Adipocyte (in vitro differentiated cells): Measurements from ENCODE around the gene CLEC16A.
A peak's percentile ranks its signal among the peaks of the same experiment; 100 is the strongest.

Experiments
- DNase-seq: peaks from one replicate; pipeline ENCODE4 v3.0.0-alpha.2; 2015; ENCODE audit warnings: low read depth
- H3K27me3 ChIP-seq: replicated peaks from 2 replicates; pipeline ENCODE4 v1.7.0; 2013; ENCODE audit warnings: mild to moderate bottlenecking, low read length, moderate library complexity; ENCODE audit not compliant: control insufficient read depth, insufficient read depth
- H3K36me3 ChIP-seq: 2 replicates; pipeline ENCODE4 v1.7.0; 2013; ENCODE audit warnings: low read length, mild to moderate bottlenecking, moderate library complexity; ENCODE audit not compliant: control insufficient read depth, insufficient read depth, severe bottlenecking
- H3K4me1 ChIP-seq: 2 replicates; pipeline ENCODE4 v1.7.0; 2013; ENCODE audit warnings: mild to moderate bottlenecking, low read length, moderate library complexity; ENCODE audit not compliant: control insufficient read depth, insufficient read depth
- H3K4me3 ChIP-seq: 2 replicates; pipeline ENCODE4 v1.7.0; 2013; ENCODE audit warnings: mild to moderate bottlenecking, low read length, moderate library complexity
- H3K9ac ChIP-seq: 2 replicates; pipeline ENCODE4 v1.7.0; 2013; ENCODE audit warnings: mild to moderate bottlenecking, low read length, moderate library complexity
- H3K9me3 ChIP-seq: 2 replicates; pipeline ENCODE4 v1.7.0; 2013; ENCODE audit warnings: mild to moderate bottlenecking, low read length, moderate library complexity; ENCODE audit not compliant: control insufficient read depth

The CLEC16A gene

DNA sequence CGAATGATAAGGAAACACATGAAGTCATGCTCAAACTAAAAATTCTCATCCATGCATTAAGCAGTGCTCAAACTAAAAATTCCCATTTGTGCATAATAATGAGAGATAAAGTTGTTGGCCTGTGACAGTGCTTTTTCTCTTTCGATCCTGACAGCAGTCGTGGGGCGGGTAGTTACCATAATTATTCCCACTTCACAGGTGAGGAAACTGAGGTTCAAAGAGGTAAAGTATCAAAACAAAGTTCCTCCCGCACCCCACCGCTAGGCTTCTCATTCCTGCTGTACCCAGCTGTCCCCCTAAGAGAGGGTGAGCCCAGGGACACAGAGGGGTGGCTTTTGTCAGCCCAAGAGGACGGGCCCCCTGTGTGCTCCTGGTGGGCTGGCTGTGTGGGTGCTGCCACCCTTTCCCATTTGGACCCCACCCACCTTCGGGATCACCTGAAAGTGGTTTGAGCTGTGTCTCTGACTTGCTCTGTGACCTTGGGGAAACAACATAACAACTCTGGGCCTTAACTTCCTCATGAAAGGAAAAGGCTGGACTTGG is 92.6 kb downstream of the CLEC16A start:
- no peak for DNase-seq
- Histone ChIP-seq H3K36me3 (peaks cover 29% of the 10 kb centered on the region), H3K27me3 (no peaks in the 10 kb centered on the region), H3K4me1 (peaks cover 31% of the 10 kb centered on the region), H3K9me3 (no peaks in the 10 kb centered on the region), H3K9ac (no peak overlapping the region), H3K4me3 (no peak overlapping the region)

DNA sequence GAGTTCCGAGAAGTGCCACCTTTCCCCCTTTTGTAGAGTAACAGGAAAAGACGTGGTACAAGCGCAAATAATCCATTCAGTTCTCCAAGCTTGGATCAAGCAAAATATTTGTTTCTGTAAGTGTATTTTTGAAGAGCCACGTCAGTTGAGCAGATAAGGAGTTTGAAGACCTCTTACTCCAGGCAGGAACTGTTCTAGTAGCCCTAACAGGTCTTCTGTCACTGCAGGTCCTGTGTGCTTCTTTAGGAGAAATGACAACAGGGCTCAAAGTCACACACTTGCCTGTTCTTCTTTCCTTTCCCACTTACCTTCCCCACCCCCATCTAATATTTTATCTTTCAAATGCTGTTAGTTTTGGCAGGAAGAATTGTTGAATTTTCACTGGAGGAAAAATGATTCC is 93.9 kb downstream of the CLEC16A start:
- H3K9me3 ChIP-seq, result no peaks in the 10 kb centered on the region
- H3K9ac ChIP-seq, result no peak overlapping the region
- no peaks in the 10 kb centered on the region for H3K27me3 ChIP-seq
- no peak overlapping the region for H3K4me3 ChIP-seq
- H3K36me3 ChIP-seq, result peaks cover 41% of the 10 kb centered on the region
- H3K4me1 ChIP-seq, result peaks cover 17% of the 10 kb centered on the region
- DNase-seq, result no peak

DNA sequence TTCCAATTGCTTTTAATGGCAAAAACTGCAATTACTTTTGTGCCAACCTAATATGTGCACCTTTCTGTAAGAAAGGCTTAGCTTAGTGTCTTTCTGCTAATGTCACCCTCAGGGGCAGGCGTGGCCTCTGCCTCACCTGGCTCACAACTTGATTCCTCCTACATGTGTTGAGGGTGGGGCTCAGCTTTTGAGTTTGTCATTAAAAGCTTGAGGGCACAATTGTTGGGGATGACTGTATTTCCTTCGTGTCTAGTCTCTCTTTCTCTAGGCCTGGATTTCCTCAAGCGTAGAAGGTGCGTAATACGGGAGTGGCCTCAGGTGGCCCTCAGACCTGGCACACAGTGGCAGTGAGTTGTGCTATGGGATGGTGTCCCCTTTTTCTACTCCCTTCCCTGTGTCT is 94.4 kb downstream of the CLEC16A start:
- Histone ChIP-seq H3K36me3 (peaks cover 43% of the 10 kb centered on the region), H3K27me3 (no peaks in the 10 kb centered on the region), H3K9me3 (no peaks in the 10 kb centered on the region), H3K9ac (no peak overlapping the region), H3K4me3 (no peak overlapping the region), H3K4me1 (peaks cover 12% of the 10 kb centered on the region)
- no peak for DNase-seq

DNA sequence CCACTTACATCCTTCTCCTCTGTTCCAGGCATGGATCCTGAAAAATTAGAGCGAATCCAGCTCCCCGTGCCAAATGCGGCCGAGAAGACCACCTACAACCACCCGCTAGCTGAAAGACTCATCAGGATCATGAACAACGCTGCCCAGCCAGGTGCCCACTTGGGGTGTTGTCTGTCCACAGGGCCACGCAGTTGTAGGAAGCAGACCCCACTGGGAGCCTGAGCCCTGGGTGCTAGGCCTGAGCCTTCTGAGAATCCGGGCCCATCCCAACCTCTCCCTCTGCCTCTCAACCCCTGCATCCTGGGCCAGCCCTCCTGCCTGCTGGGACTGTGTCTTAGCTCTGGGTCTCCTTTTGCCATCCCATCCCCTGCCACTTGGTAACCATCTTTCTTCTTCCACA is 95.4 kb downstream of the CLEC16A start:
- no peaks in the 10 kb centered on the region for H3K9me3 ChIP-seq
- H3K9ac ChIP-seq, result no peak overlapping the region
- H3K27me3 ChIP-seq, result no peaks in the 10 kb centered on the region
- DNase-seq, result no peak
- H3K36me3 ChIP-seq, result peaks cover 48% of the 10 kb centered on the region
- H3K4me3 ChIP-seq, result no peak overlapping the region
- H3K4me1 ChIP-seq, result peaks cover 3% of the 10 kb centered on the region

GRCh38 chr16:11042191-11042590 is 97.8 kb downstream of the CLEC16A start:
- Histone ChIP-seq H3K36me3 (peaks cover 42% of the 10 kb centered on the region), H3K9ac (no peak overlapping the region)

DNA sequence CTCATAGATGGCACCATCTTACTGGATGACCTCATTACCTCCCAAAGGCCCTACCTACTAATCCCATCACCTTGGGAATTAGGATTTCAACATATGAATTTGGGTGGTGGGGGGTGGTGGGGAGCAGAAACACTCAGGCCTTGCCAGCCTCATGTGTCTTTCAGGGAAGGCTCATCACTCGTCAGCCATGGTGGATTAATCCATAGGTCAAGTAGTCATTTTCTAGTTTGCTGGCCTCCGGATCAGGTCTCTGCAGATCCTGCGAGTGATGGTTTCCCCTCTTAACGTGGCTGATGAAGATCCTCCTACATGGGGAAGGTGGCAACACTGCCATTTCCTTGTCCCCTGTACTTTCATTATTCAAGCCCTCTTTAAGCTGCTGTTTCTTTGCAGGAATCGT is 101.1 kb downstream of the CLEC16A start:
- DNase-seq, result no peak
- H3K9me3 ChIP-seq, result no peaks in the 10 kb centered on the region
- peaks cover 30% of the 10 kb centered on the region for H3K4me1 ChIP-seq
- no peak overlapping the region for H3K9ac ChIP-seq
- H3K4me3 ChIP-seq, result no peak overlapping the region
- no peaks in the 10 kb centered on the region for H3K27me3 ChIP-seq
- H3K36me3 ChIP-seq, result peaks cover 53% of the 10 kb centered on the region

More at GRCh38 chr16:11042191-11042590, 97.8 kb downstream of the CLEC16A start:
- Histone ChIP-seq H3K4me1 (peaks cover 17% of the 10 kb centered on the region), H3K9me3 (no peaks in the 10 kb centered on the region), H3K4me3 (no peak overlapping the region), H3K27me3 (no peaks in the 10 kb centered on the region)
- DNase-seq, result no peak

GRCh38 chr16:11045846-11046245 is 101.5 kb downstream of the CLEC16A start:
- Histone ChIP-seq H3K9me3 (no peaks in the 10 kb centered on the region), H3K27me3 (no peaks in the 10 kb centered on the region), H3K9ac (no peak overlapping the region), H3K4me3 (no peak overlapping the region), H3K36me3 (peaks cover 53% of the 10 kb centered on the region), H3K4me1 (peaks cover 30% of the 10 kb centered on the region)
- peak; percentile 62 for DNase-seq

DNA sequence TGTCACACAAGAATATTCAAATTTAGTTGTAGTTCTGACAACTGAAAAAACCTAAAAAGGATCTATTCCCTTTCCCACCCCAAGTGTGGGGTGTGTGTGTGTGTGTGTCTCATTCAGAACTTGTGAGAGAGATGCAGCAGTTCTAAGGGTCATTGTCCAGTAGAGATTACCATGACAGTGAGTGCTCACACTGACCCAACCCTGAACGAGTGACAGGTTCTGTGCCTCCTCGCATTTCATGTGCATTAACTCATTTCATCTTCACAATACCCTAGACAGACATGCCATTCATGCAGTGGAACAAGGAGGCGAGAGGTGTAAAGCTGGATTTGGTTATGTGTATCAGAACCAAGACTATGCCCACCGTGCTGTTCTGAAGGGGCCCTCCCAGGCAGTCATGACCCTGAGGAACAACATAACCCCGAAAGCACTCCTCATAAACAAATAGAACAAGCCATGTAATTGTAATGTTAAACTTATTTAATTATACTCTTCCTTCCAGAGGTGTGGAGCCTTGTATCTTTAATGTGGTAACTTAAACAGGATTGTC is 102.1 kb downstream of the CLEC16A start:
- peaks cover 51% of the 10 kb centered on the region for H3K36me3 ChIP-seq
- DNase-seq, result peak; percentile 37
- peaks cover 30% of the 10 kb centered on the region for H3K4me1 ChIP-seq
- H3K9ac ChIP-seq, result no peak overlapping the region
- no peak overlapping the region for H3K4me3 ChIP-seq
- no peaks in the 10 kb centered on the region for H3K9me3 ChIP-seq
- H3K27me3 ChIP-seq, result no peaks in the 10 kb centered on the region

- H3K27me3 ChIP-seq, result no peaks in the 10 kb centered on the region
- peak; percentile 95 for DNase-seq
These were observed 102.7 kb downstream of the CLEC16A start for GRCh38 chr16:11047057-11047456.

DNA sequence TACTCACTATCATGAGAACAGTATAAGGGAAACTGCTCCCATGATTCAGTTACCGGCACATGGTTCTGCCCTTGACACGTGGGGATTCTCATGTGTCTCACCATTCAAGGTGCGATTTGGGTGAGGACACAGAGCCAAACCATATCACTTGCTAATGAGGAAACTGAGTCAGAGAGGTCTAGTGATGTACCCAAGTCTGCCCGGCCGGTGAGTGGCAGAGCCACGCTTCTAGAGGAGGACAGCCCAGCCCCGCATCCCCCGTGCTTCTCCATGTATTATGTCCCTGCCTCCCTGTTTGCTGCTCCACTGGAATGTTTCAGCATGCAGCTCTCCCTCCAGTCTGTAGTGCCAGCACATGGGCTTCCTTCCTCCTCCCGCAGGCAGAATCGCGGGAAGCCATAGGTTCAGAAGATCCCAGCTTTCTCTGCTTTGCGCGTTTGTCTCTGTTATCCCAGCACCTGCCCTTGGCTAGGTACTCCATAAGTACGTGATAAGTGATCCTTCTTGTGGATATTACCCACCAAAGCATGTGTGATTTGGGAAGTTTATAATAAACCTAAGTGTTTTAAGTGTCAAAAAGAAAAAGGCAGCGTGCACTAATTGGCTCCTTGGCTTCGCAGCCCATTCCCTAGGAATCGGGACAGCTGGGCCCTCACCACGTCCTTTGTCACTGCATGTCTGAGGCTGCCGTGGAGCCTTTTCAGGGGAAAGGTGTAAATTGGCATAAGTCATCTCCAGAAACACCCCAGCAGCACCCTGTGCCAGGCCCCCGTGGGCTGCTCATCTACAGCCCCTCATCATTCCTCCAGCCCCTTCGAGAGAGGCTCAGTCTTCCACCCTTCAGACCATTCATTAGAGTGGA is 103.8 kb downstream of the CLEC16A start:
- peaks cover 30% of the 10 kb centered on the region for H3K4me1 ChIP-seq
- H3K4me3 ChIP-seq, result no peak overlapping the region
- no peaks in the 10 kb centered on the region for H3K27me3 ChIP-seq
- H3K9ac ChIP-seq, result no peak overlapping the region
- H3K36me3 ChIP-seq, result peaks cover 49% of the 10 kb centered on the region
- DNase-seq, result no peak
- H3K9me3 ChIP-seq, result no peaks in the 10 kb centered on the region

More at GRCh38 chr16:11047057-11047456, 102.7 kb downstream of the CLEC16A start:
- Histone ChIP-seq H3K36me3 (peaks cover 49% of the 10 kb centered on the region), H3K4me3 (no peak overlapping the region), H3K9me3 (no peaks in the 10 kb centered on the region), H3K4me1 (peaks cover 30% of the 10 kb centered on the region), H3K9ac (peak overlapping the region; percentile 44)

DNA sequence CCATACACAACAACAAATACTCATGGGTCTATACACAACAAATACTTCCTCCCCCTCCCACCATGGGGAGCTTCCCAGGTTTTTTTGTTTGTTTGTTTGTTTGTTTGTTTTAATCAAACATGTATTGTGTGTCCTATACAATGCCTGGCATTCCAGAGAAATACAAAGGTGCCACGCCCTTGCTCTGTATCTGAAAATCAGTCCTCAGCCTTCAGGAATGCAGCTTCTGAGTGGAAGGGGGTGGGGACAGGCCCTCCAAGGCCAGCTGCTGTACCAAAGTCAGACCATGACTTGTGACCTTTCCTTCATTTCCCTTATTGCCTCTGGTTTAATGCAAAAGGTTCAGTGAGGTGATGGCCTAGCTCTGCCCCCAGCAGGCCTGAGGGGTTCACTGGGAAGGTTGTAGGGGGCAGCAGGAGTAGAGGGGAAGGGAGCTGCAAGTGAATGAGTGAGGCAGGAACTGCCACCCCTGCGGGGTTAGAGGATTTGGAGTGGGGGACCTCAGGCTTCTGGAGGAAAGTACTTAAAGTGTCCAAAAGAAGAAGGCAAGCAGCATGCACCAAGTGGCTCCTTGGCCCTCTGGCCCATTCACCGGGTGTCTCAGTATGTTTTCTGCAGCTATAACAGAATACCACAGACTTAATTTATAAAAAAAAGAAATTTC is 105.2 kb downstream of the CLEC16A start:
- Histone ChIP-seq H3K9me3 (no peaks in the 10 kb centered on the region), H3K9ac (no peak overlapping the region), H3K27me3 (no peaks in the 10 kb centered on the region), H3K4me3 (no peak overlapping the region), H3K36me3 (peaks cover 42% of the 10 kb centered on the region), H3K4me1 (peaks cover 30% of the 10 kb centered on the region)
- peak; percentile 46 for DNase-seq
